ENCODE measurements around the gene SIM2. TPM values are rescaled to one million over a fixed set of nuclear protein-coding genes. Genes with fewer than 3 reads are reported as not detected.

Gene SIM2
- total RNA-seq, 2 experiments from 2014 or later = not detected

DNA sequence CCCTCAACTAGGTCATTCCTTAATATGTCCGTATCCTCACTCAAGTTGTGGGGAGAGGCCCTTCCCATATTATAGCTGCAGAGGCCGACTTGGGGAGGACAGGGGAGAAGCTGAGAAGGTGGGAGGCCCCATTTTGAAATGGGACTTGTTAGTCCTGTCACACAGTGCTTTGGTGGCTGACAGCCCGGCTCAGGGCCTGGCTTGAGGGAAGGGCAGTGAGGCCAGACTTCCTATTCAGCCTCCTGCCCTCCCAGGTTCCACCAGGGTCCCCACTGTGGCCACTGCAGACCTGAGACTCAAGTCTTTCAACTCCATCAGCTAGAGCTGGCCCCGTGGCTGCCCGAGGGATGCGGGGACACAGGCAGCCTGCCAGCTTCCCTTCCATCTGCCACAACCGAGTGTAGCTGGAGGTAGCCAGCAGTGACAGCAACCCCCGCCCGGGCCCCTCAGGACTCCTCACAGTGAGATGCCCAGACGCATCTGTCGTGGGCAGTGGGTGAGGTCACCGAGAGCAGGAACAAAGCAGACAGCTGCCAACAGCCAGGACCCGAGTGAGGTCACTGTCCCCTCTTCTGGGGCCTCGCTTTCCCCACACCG, 36.9 kb downstream of the SIM2 start:
- intact Hi-C loops (cut with micrococcal nuclease; ENCODE audit: unreplicated experiment) = no loop called here
- no peak for TF ChIP-seq EZH2phosphoT487 (IDR thresholded peaks at IDR 0.05; ENCODE audit: borderline replicate concordance, low read depth, low read length)
- TF ChIP-seq, protein P1, sequence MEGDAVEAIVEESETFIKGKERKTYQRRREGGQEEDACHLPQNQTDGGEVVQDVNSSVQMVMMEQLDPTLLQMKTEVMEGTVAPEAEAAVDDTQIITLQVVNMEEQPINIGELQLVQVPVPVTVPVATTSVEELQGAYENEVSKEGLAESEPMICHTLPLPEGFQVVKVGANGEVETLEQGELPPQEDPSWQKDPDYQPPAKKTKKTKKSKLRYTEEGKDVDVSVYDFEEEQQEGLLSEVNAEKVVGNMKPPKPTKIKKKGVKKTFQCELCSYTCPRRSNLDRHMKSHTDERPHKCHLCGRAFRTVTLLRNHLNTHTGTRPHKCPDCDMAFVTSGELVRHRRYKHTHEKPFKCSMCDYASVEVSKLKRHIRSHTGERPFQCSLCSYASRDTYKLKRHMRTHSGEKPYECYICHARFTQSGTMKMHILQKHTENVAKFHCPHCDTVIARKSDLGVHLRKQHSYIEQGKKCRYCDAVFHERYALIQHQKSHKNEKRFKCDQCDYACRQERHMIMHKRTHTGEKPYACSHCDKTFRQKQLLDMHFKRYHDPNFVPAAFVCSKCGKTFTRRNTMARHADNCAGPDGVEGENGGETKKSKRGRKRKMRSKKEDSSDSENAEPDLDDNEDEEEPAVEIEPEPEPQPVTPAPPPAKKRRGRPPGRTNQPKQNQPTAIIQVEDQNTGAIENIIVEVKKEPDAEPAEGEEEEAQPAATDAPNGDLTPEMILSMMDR (conservative IDR thresholded peaks at IDR 0.05; ENCODE audit: low read length) = no peak
- H3K9me3 ChIP-seq (ENCODE audit: low read length) = no peaks in the 10 kb centered on the region
- ChIA-PET POLR2A (no interaction called here), CTCF (ENCODE audit: unreplicated experiment) (no interaction called here)
- H3K79me2 ChIP-seq (ENCODE audit: insufficient read depth, low read depth, low read length) = no peaks in the 10 kb centered on the region
- H3K36me3 ChIP-seq (ENCODE audit: insufficient read depth, low read length) = no peaks in the 10 kb centered on the region
- no peak overlapping the region for H3K4me2 ChIP-seq (ENCODE audit: low read length)
- DNase-seq (ENCODE audit: low spot score) = no peak
- H4K20me1 ChIP-seq (ENCODE audit: insufficient read depth, low read length) = no peaks in the 10 kb centered on the region
- H3K27ac ChIP-seq (ENCODE audit: low read depth, low read length, poor library complexity, severe bottlenecking) = no peak overlapping the region
- no TSS peak for BruUV-seq (replicated peaks)
- no peaks in the 10 kb centered on the region for H3K9me2 ChIP-seq (ENCODE audit: insufficient read depth, low read length)
- H3K4me1 ChIP-seq (ENCODE audit: insufficient read depth, low read length, poor library complexity, severe bottlenecking) = no peaks in the 10 kb centered on the region
- no peak overlapping the region for H2AFZ ChIP-seq (ENCODE audit: low read length)
- H3K4me3 ChIP-seq (ENCODE audit: low read depth, low read length, poor library complexity, severe bottlenecking) = no peak overlapping the region

DNA sequence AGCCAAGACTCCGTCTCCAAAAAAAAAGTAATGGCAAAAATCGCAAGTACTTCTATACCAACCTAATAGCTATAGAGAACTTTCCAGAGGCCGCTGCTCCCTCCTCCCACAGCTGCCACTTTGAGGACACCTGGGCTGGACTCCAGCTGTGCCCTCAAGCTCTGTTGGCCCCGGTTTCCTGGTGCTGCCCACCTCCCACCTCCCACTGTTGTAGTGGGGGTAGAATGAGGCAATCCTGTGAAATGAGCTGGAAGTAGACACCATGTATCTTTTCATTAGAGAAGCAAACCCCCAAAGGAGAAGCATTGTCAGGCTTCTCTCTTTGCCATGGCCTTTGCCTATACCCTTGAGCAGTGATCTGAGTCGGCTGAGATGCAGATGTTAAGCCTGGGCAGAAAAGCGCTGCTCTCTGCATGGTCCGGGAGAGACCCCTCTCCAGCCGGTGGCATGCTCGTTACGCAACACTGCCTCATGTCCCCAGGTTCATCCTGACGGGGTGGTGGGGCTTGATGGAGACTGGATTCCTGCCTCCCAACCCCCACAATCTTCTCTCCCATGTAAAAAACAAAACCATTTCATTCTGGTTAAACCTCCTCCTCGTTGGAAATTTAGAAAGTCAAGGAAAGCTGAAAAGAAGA, 39.7 kb downstream of the SIM2 start:
- no peaks in the 10 kb centered on the region for H3K36me3 ChIP-seq (ENCODE audit: insufficient read depth, low read length)
- H3K4me2 ChIP-seq (ENCODE audit: low read length) = no peak overlapping the region
- H3K9me2 ChIP-seq (ENCODE audit: insufficient read depth, low read length) = no peaks in the 10 kb centered on the region
- no peak overlapping the region for H3K4me3 ChIP-seq (ENCODE audit: low read depth, low read length, poor library complexity, severe bottlenecking)
- H3K9me3 ChIP-seq (ENCODE audit: low read length) = no peaks in the 10 kb centered on the region
- no peak for DNase-seq (ENCODE audit: low spot score)
- no peak overlapping the region for H2AFZ ChIP-seq (ENCODE audit: low read length)
- ChIA-PET POLR2A (no interaction called here), CTCF (ENCODE audit: unreplicated experiment) (no interaction called here)
- no peaks in the 10 kb centered on the region for H4K20me1 ChIP-seq (ENCODE audit: insufficient read depth, low read length)
- H3K27ac ChIP-seq (ENCODE audit: low read depth, low read length, poor library complexity, severe bottlenecking) = no peak overlapping the region
- intact Hi-C loops (cut with micrococcal nuclease; ENCODE audit: unreplicated experiment) = no loop called here
- no peaks in the 10 kb centered on the region for H3K4me1 ChIP-seq (ENCODE audit: insufficient read depth, low read length, poor library complexity, severe bottlenecking)
- no TSS peak for BruUV-seq (replicated peaks)
- TF ChIP-seq, protein P1 (conservative IDR thresholded peaks at IDR 0.05; ENCODE audit: low read length) = no peak
- TF ChIP-seq EZH2phosphoT487 (IDR thresholded peaks at IDR 0.05; ENCODE audit: borderline replicate concordance, low read depth, low read length) = no peak
- no peaks in the 10 kb centered on the region for H3K79me2 ChIP-seq (ENCODE audit: insufficient read depth, low read depth, low read length)

DNA sequence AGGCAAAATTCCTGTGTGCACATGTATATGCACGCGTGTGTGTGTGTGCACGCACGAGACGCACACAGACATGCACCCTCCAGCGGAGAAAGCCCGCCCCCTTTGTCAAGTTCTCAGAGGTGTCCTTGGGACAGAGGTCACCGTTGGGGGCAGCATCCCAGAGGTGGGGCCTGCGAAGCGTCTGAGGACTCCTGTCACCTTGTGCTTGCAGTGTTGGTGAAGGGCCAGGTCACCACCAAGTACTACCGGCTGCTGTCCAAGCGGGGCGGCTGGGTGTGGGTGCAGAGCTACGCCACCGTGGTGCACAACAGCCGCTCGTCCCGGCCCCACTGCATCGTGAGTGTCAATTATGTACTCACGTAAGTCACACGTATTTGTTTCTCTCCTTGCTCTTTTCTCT, 42.6 kb downstream of the SIM2 start:
- H2AFZ ChIP-seq (ENCODE audit: low read length) = no peak overlapping the region
- no peaks in the 10 kb centered on the region for H3K9me2 ChIP-seq (ENCODE audit: insufficient read depth, low read length)
- H3K4me3 ChIP-seq (ENCODE audit: low read depth, low read length, poor library complexity, severe bottlenecking) = no peak overlapping the region
- DNase-seq (ENCODE audit: low spot score) = no peak
- TF ChIP-seq, protein P1 (conservative IDR thresholded peaks at IDR 0.05; ENCODE audit: low read length) = no peak
- TF ChIP-seq EZH2phosphoT487 (IDR thresholded peaks at IDR 0.05; ENCODE audit: borderline replicate concordance, low read depth, low read length) = no peak
- intact Hi-C loops (cut with micrococcal nuclease; ENCODE audit: unreplicated experiment) = no loop called here
- no TSS peak for BruUV-seq (replicated peaks)
- no peaks in the 10 kb centered on the region for H3K4me1 ChIP-seq (ENCODE audit: insufficient read depth, low read length, poor library complexity, severe bottlenecking)
- no peaks in the 10 kb centered on the region for H3K9me3 ChIP-seq (ENCODE audit: low read length)
- no peak overlapping the region for H3K27ac ChIP-seq (ENCODE audit: low read depth, low read length, poor library complexity, severe bottlenecking)
- H3K36me3 ChIP-seq (ENCODE audit: insufficient read depth, low read length) = no peaks in the 10 kb centered on the region
- no peaks in the 10 kb centered on the region for H4K20me1 ChIP-seq (ENCODE audit: insufficient read depth, low read length)
- CTCF ChIA-PET (ENCODE audit: unreplicated experiment) = no interaction called here
- H3K4me2 ChIP-seq (ENCODE audit: low read length) = no peak overlapping the region
- no peaks in the 10 kb centered on the region for H3K79me2 ChIP-seq (ENCODE audit: insufficient read depth, low read depth, low read length)
- POLR2A ChIA-PET = no interaction called here

Data from OCI-LY7 (cell line).